Neuronal stem cell (in vitro differentiated cells): ENCODE data around the gene FBXO44.

ENCODE experiments used
- DNase-seq: peaks from one replicate; pipeline ENCODE4 v3.0.0-alpha.2; 2013; ENCODE audit warnings: low spot score
- H2AFZ ChIP-seq: one replicate; pipeline ENCODE4 v1.6.1; 2013; ENCODE audit warnings: mild to moderate bottlenecking, low read length, inconsistent platforms
- H2AK5ac ChIP-seq: 2 replicates; pipeline ENCODE4 v1.6.1; 2013; ENCODE audit warnings: low read depth, mild to moderate bottlenecking, inconsistent platforms, low read length, moderate library complexity, mixed read lengths
- H2BK120ac ChIP-seq: 2 replicates; pipeline ENCODE4 v1.6.1; 2013; ENCODE audit warnings: low read depth, mild to moderate bottlenecking, inconsistent platforms, low read length, moderate library complexity, mixed read lengths
- H2BK12ac ChIP-seq: one replicate; pipeline ENCODE4 v1.6.1; 2013; ENCODE audit warnings: low read length, inconsistent platforms
- H2BK15ac ChIP-seq: 2 replicates; pipeline ENCODE4 v1.6.1; 2013; ENCODE audit warnings: mild to moderate bottlenecking, low read length, inconsistent platforms, mixed read lengths
- H2BK5ac ChIP-seq: one replicate; pipeline ENCODE4 v1.6.1; 2013; ENCODE audit warnings: inconsistent platforms, mild to moderate bottlenecking, low read length, moderate library complexity
- H3K14ac ChIP-seq: one replicate; pipeline ENCODE4 v1.6.1; 2013; ENCODE audit warnings: low read length, inconsistent platforms
- H3K18ac ChIP-seq: 2 replicates; pipeline ENCODE4 v1.6.1; 2013; ENCODE audit warnings: low read length, inconsistent platforms
- H3K23ac ChIP-seq: 2 replicates; pipeline ENCODE4 v1.6.1; 2013; ENCODE audit warnings: low read depth, mild to moderate bottlenecking, mixed read lengths, low read length, inconsistent platforms; ENCODE audit not compliant: poor library complexity
- H3K27ac ChIP-seq: replicated peaks from 3 replicates; pipeline ENCODE4 v1.5.1; 2013; ENCODE audit warnings: low read length, inconsistent platforms
- H3K27me3 ChIP-seq, 3 experiments: 2 replicates each; pipeline ENCODE4 v1.6.1; 2013; ENCODE audit warnings: low read length in 3 of 3, mild to moderate bottlenecking in 2 of 3, inconsistent platforms in 1 of 3, low read depth in 1 of 3, mixed read lengths in 1 of 3, moderate library complexity in 1 of 3; ENCODE audit not compliant: control insufficient read depth in 3 of 3, insufficient read depth in 3 of 3
- H3K36me3 ChIP-seq, 2 donors: replicated peaks in 1 of 2; 2 replicates each; pipeline ENCODE4 v1.6.1; 2013; ENCODE audit warnings: low read length in 2 of 2; ENCODE audit not compliant: control insufficient read depth in 2 of 2, insufficient read depth in 2 of 2
- H3K4ac ChIP-seq: 2 replicates; pipeline ENCODE4 v1.6.1; 2013; ENCODE audit warnings: inconsistent platforms, mild to moderate bottlenecking, low read length, moderate library complexity
- H3K4me1 ChIP-seq, 2 donors: 1 replicate in 1 of 2; 2 replicates in 1 of 2; pipeline ENCODE4 v1.6.1; 2013; ENCODE audit warnings: low read length in 2 of 2, low read depth in 1 of 2; ENCODE audit not compliant: control insufficient read depth in 2 of 2, insufficient read depth in 1 of 2
- H3K4me2 ChIP-seq: one replicate; pipeline ENCODE4 v1.6.1; 2013; ENCODE audit warnings: mild to moderate bottlenecking, low read length, inconsistent platforms; ENCODE audit not compliant: insufficient read depth, poor library complexity, severe bottlenecking
- H3K4me3 ChIP-seq, 2 donors: 2 replicates each; pipeline ENCODE4 v1.5.1; 2013; ENCODE audit warnings: low read length in 2 of 2, mild to moderate bottlenecking in 2 of 2, inconsistent platforms in 1 of 2, moderate library complexity in 1 of 2
- H3K79me1 ChIP-seq: one replicate; pipeline ENCODE4 v1.6.1; 2013; ENCODE audit warnings: low read depth, mild to moderate bottlenecking, inconsistent platforms, low read length, moderate library complexity
- H3K9ac ChIP-seq: one replicate; pipeline ENCODE4 v1.6.1; 2013; ENCODE audit warnings: mild to moderate bottlenecking, low read depth, low read length, inconsistent platforms; ENCODE audit not compliant: poor library complexity
- H3K9me3 ChIP-seq, 2 donors: replicated peaks in 1 of 2; 2 replicates each; pipeline versions ENCODE3 to v1.6.1; 2013; ENCODE audit warnings: low read length in 2 of 2, mild to moderate bottlenecking in 2 of 2, inconsistent platforms in 1 of 2, low read depth in 1 of 2, mixed read lengths in 1 of 2, moderate library complexity in 1 of 2; ENCODE audit not compliant: control insufficient read depth in 2 of 2, insufficient read depth in 1 of 2
- H4K8ac ChIP-seq: one replicate; pipeline ENCODE4 v1.6.1; 2013; ENCODE audit warnings: low read depth, mild to moderate bottlenecking, inconsistent platforms, low read length, moderate library complexity
- H4K91ac ChIP-seq: one replicate; pipeline ENCODE4 v1.6.1; 2013; ENCODE audit warnings: low read length, low read depth, mild to moderate bottlenecking, inconsistent platforms; ENCODE audit not compliant: poor library complexity
- WGBS, 2 donors: extraction: QIAGEN DNeasy Blood & Tissue Kit; methylation state at CpG; one replicate each; pipeline ENCODE4 v1.1.7; 2013; ENCODE audit warnings: missing lambda C conversion rate in 2 of 2, mixed read lengths in 1 of 2; ENCODE audit not compliant: insufficient read length in 2 of 2, insufficient replicate concordance in 1 of 2; ENCODE audit errors: extremely low coverage in 2 of 2; 5-methylcytosine and 5-hydroxymethylcytosine counted together

FBXO44 gene

DNA sequence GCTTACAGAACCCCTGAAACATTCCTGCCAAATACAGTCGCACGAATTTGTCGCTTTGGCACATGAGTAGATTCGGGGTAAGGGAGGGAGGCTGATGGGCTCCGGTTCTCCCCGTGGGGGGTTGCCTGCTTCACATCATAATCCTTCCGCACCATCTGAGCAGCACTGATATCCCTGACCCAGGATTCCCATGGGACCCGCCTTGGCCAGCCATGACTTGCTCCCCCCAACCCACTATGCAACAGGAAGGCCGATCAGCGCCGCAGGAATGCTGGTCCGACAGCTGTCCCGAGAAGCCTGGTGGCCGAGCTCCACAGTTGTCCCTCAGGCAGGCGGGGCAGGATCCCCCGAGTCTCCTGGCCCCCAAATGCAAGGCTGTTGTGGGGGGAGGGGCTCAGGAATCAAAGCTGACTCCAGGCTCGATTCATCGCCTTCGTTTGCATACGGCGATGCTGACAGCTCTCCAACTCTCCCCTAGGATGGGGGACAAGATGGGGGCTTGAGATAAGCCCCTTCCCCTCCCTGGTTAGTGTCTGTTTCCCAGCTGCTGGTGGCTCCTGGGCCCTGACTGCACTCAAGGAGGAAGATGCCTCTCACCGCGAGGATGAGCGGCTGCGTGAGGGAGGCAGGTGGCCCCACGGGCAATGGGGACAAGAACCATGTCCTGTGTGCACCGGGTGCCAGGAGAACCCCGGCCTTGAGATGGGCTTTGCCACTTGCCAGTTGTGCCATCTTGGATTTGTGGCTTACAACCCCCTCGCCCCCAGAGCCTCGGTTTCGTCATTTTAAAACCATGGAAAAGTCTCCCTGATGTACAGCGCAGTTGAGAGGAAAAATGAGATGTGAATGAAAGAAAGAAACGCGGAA lies 46.2 kb downstream of the FBXO44 start:
- Histone ChIP-seq H4K91ac (peak overlapping the region; percentile 66), H3K27me3 (peaks cover 0 to 3% (median 0%) of the 10 kb centered on the region in 3 experiments), H3K4me3 (peak overlapping the region in 1 of 2 donors; percentile 23), H3K79me1 (peaks cover 6% of the 10 kb centered on the region), H2BK15ac (peak overlapping the region; percentile 69), H2BK120ac (peak overlapping the region; percentile 70), H3K23ac (peak overlapping the region; percentile 89), H3K27ac (peak overlapping the region; percentile 42), H3K4ac (no peak overlapping the region), H3K9me3 (peaks cover 0 to 6% of the 10 kb centered on the region in 2 donors), H3K4me2 (no peak overlapping the region), H3K4me1 (peaks cover 42 to 43% of the 10 kb centered on the region in 2 donors), H2BK5ac (peak overlapping the region; percentile 46), H4K8ac (no peak overlapping the region), H3K18ac (peak overlapping the region; percentile 95), H2AFZ (no peak overlapping the region), H3K14ac (no peak overlapping the region), H3K36me3 (peaks cover 6 to 12% of the 10 kb centered on the region in 2 donors), H2BK12ac (no peak overlapping the region), H2AK5ac (peak overlapping the region; percentile 95), H3K9ac (peak overlapping the region; percentile 63)
- WGBS, 2 donors, result no CpG with 5 or more reads among the region's 34 CpGs
- DNase-seq, result no peak

DNA sequence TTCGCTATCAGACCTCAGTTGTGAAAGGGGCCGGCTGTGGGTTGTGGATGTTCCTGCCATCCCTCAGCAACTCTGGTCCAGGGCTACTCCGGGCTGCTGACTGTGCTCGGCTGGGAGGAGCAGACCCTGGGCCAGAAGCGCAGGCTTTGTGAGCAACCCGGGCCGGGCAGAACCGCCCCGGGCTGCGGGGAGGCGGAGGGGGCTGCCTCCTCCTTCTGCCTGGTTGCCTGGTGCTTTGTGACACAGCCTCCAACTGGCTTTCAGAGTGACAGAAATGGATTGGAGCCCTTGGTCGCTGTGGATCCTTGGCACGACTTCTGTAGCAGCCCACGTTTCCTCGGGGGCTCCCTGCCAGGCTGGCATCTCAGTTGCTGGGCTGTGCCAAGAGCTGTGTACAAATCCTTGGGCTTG lies 46.9 kb downstream of the FBXO44 start:
- H3K4me2 ChIP-seq, result no peak overlapping the region
- peak overlapping the region; percentile 99 for H3K14ac ChIP-seq
- H3K9me3 ChIP-seq, result peaks cover 0 to 6% of the 10 kb centered on the region in 2 donors
- no peak overlapping the region for H3K4me3 ChIP-seq
- H2BK5ac ChIP-seq, result no peak overlapping the region
- no peak overlapping the region for H4K8ac ChIP-seq
- no peak for DNase-seq
- peak overlapping the region; percentile 95 for H2BK12ac ChIP-seq
- H3K27ac ChIP-seq, result peak overlapping the region; percentile 42
- H2AK5ac ChIP-seq, result peak overlapping the region; percentile 95
- H2BK15ac ChIP-seq, result peak overlapping the region; percentile 61
- H3K9ac ChIP-seq, result peak overlapping the region; percentile 91
- peak overlapping the region; percentile 60 for H4K91ac ChIP-seq
- WGBS, 2 donors, result no CpG with 5 or more reads among the region's 15 CpGs
- H3K79me1 ChIP-seq, result peaks cover 6% of the 10 kb centered on the region
- H3K4ac ChIP-seq, result peak overlapping the region; percentile 95
- no peak overlapping the region for H2AFZ ChIP-seq
- H3K18ac ChIP-seq, result peak overlapping the region; percentile 91
- peaks cover 6 to 13% of the 10 kb centered on the region in 2 donors for H3K36me3 ChIP-seq
- peak overlapping the region; percentile 70 for H2BK120ac ChIP-seq
- H3K27me3 ChIP-seq, result peaks cover 0 to 3% (median 0%) of the 10 kb centered on the region in 3 experiments
- peak overlapping the region; percentile 66 for H3K23ac ChIP-seq
- peaks cover 43 to 44% of the 10 kb centered on the region in 2 donors for H3K4me1 ChIP-seq

DNA sequence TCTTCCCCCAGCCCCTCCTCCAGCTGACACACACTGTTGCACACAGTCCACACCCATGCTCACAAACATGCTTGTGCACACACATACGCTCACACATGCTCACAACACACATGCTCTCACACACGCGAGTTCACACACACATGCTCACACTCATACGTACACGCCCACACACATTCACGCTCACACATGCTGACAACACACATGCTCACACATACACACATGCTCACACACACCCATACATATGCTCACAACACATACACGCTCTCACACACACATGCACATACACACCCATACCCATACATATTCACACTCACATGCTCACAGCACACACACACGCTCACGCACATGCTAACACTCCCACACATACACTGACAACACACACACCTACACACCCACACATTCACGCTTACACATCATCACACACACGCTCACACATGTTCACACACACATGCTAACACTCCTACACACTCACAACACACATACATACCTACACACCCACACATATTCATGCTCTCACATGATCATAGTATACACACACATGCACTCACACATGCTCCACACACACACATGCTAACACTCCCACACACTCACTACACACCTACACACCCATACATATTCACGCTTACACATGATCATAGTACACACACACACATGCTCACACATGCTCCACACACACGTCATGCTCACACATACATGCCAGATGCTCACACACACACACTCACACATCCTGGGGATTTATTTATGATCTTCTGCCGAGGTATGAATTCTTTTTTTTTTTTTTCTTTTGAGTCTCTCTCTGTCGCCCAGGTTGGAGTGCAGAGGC lies 47.5 kb downstream of the FBXO44 start:
- peaks cover 0 to 6% of the 10 kb centered on the region in 2 donors for H3K9me3 ChIP-seq
- no peak overlapping the region for H2AFZ ChIP-seq
- no peak for DNase-seq
- H4K91ac ChIP-seq, result peak overlapping the region; percentile 60
- peaks cover 6 to 17% of the 10 kb centered on the region in 2 donors for H3K36me3 ChIP-seq
- peak overlapping the region; percentile 99 for H3K14ac ChIP-seq
- peak overlapping the region; percentile 75 for H2BK15ac ChIP-seq
- peak overlapping the region in 1 of 2 donors; percentile 62 for H3K4me3 ChIP-seq
- peak overlapping the region; percentile 66 for H3K23ac ChIP-seq
- peak overlapping the region; percentile 95 for H3K4ac ChIP-seq
- peak overlapping the region; percentile 91 for H3K9ac ChIP-seq
- no peak overlapping the region for H4K8ac ChIP-seq
- H3K4me1 ChIP-seq, result peaks cover 43 to 44% of the 10 kb centered on the region in 2 donors
- H2BK5ac ChIP-seq, result no peak overlapping the region
- H2AK5ac ChIP-seq, result peak overlapping the region; percentile 54
- H3K4me2 ChIP-seq, result no peak overlapping the region
- H2BK120ac ChIP-seq, result peak overlapping the region; percentile 70
- H3K27me3 ChIP-seq, result peaks cover 0 to 3% (median 0%) of the 10 kb centered on the region in 3 experiments
- H3K79me1 ChIP-seq, result peaks cover 6% of the 10 kb centered on the region
- peak overlapping the region; percentile 25 for H3K27ac ChIP-seq
- peak overlapping the region; percentile 91 for H3K18ac ChIP-seq
- WGBS, 2 donors, result 100% methylated on average over 2 to 8 of the region's 15 CpGs
- peak overlapping the region; percentile 95 for H2BK12ac ChIP-seq
